ENCODE data around the gene TMTC4. TPM values are rescaled to one million over a fixed set of nuclear protein-coding genes. Genes with fewer than 3 reads are reported as not detected.

The TMTC4 gene
- total RNA-seq, 1 donor from 2014 or later = 59.4 TPM

DNA sequence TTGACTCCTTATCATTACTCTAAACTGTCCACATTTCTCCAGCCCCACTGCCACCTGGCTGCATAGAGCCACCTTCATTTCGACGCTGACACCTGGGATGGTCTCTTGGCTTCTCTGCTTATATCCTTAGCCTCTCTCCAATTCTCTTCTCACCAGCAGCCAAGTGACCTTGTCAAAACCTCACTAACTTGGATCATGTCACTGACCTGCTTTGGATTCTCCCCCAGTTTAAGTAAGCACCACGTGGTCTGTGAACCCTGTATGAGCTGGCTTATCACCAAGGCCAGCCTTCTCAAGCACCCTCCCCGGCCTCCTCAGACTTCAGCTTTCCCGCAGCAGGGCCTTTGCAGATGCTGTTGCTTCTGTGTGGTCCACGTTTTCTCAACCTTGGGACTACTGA is 73.7 kb downstream of the TMTC4 start:
- Histone ChIP-seq H3K4me2 (no peak overlapping the region), H3K27me3 (no peaks in the 10 kb centered on the region), H3K4me1 (no peaks in the 10 kb centered on the region), H3K9me3 (ENCODE audit: low read depth) (no peaks in the 10 kb centered on the region), H3K4me3 (no peak overlapping the region), H3K27ac (no peak overlapping the region), H3K79me2 (ENCODE audit: low read depth) (no peaks in the 10 kb centered on the region), H2AFZ (replicated peaks) (no peak overlapping the region), H4K20me1 (ENCODE audit: low read depth) (no peaks in the 10 kb centered on the region), H3K9ac (no peak overlapping the region), H3F3A (ENCODE audit: low read depth) (no peaks in the 10 kb centered on the region), H3K36me3 (no peaks in the 10 kb centered on the region)
- H3K27me3 Mint-ChIP-seq (ENCODE audit: insufficient read depth, low read depth) = peaks cover 5% of the 10 kb centered on the region
- H3K4me1 Mint-ChIP-seq = peaks cover 13% of the 10 kb centered on the region
- no peak for DNase-seq (ENCODE audit: low spot score)
- no peaks in the 10 kb centered on the region for H3K9me3 Mint-ChIP-seq
- peak overlapping the region; percentile 16 for H3K27ac Mint-ChIP-seq
- no peak overlapping the region for H3K4me3 Mint-ChIP-seq
- H3K36me3 Mint-ChIP-seq = peaks cover 18% of the 10 kb centered on the region
- no peak for TF ChIP-seq EZH2 (IDR thresholded peaks at IDR 0.05)
- TF ChIP-seq EZH2phosphoT487 (IDR thresholded peaks at IDR 0.05) = no peak
- TF ChIP-seq, protein P1, sequence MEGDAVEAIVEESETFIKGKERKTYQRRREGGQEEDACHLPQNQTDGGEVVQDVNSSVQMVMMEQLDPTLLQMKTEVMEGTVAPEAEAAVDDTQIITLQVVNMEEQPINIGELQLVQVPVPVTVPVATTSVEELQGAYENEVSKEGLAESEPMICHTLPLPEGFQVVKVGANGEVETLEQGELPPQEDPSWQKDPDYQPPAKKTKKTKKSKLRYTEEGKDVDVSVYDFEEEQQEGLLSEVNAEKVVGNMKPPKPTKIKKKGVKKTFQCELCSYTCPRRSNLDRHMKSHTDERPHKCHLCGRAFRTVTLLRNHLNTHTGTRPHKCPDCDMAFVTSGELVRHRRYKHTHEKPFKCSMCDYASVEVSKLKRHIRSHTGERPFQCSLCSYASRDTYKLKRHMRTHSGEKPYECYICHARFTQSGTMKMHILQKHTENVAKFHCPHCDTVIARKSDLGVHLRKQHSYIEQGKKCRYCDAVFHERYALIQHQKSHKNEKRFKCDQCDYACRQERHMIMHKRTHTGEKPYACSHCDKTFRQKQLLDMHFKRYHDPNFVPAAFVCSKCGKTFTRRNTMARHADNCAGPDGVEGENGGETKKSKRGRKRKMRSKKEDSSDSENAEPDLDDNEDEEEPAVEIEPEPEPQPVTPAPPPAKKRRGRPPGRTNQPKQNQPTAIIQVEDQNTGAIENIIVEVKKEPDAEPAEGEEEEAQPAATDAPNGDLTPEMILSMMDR (IDR thresholded peaks at IDR 0.05) = no peak

DNA sequence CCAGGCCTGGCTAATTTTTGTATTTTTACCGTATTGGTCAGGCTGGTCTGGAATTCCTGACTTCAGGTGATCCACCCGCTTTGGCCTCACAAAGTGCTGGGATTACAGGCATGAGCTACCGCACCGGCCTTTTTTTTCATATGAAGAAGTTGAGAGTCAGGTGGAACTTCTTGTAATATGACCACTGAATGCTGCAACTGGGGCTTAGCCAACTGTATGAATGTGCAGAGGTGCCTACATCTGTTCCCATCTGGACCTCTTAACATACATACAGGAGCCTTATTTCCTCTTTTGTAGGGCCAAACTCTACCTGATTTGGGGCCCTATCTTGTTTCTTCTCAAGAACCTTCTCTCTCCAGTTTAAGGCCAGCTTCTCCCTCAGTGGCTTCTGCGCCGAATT is 74.1 kb downstream of the TMTC4 start:
- no peaks in the 10 kb centered on the region for H3F3A ChIP-seq (ENCODE audit: low read depth)
- H3K9ac ChIP-seq = no peak overlapping the region
- Mint-ChIP-seq H3K4me3 (no peak overlapping the region), H3K9me3 (no peaks in the 10 kb centered on the region), H3K27ac (peak overlapping the region; percentile 16), H3K27me3 (ENCODE audit: insufficient read depth, low read depth) (peaks cover 5% of the 10 kb centered on the region), H3K4me1 (peaks cover 13% of the 10 kb centered on the region), H3K36me3 (peaks cover 16% of the 10 kb centered on the region)
- no peaks in the 10 kb centered on the region for H4K20me1 ChIP-seq (ENCODE audit: low read depth)
- no peak overlapping the region for H3K4me3 ChIP-seq
- H3K4me1 ChIP-seq = peaks cover under 1% of the 10 kb centered on the region
- no peaks in the 10 kb centered on the region for H3K27me3 ChIP-seq
- TF ChIP-seq, protein P1 (IDR thresholded peaks at IDR 0.05) = no peak
- no peak for TF ChIP-seq EZH2 (IDR thresholded peaks at IDR 0.05)
- DNase-seq (ENCODE audit: low spot score) = no peak
- no peak overlapping the region for H3K4me2 ChIP-seq
- no peaks in the 10 kb centered on the region for H3K36me3 ChIP-seq
- H3K9me3 ChIP-seq (ENCODE audit: low read depth) = no peaks in the 10 kb centered on the region
- no peak overlapping the region for H2AFZ ChIP-seq (replicated peaks)
- no peak overlapping the region for H3K27ac ChIP-seq
- H3K79me2 ChIP-seq (ENCODE audit: low read depth) = no peaks in the 10 kb centered on the region

- DNase-seq (ENCODE audit: low spot score) = no peak
- Histone ChIP-seq H3K9ac (no peak overlapping the region), H3K36me3 (no peaks in the 10 kb centered on the region), H3F3A (ENCODE audit: low read depth) (no peaks in the 10 kb centered on the region), H3K79me2 (ENCODE audit: low read depth) (no peaks in the 10 kb centered on the region), H3K4me2 (no peak overlapping the region), H3K4me1 (peaks cover 7% of the 10 kb centered on the region), H3K4me3 (no peak overlapping the region), H3K9me3 (ENCODE audit: low read depth) (no peaks in the 10 kb centered on the region), H4K20me1 (ENCODE audit: low read depth) (no peaks in the 10 kb centered on the region), H3K27me3 (no peaks in the 10 kb centered on the region), H3K27ac (no peak overlapping the region), H2AFZ (replicated peaks) (no peak overlapping the region)
- TF ChIP-seq, protein P1 (IDR thresholded peaks at IDR 0.05) = no peak
- TF ChIP-seq EZH2 (IDR thresholded peaks at IDR 0.05) (no peak), EZH2phosphoT487 (IDR thresholded peaks at IDR 0.05) (no peak)
- no peaks in the 10 kb centered on the region for H3K36me3 Mint-ChIP-seq
- peaks cover 9% of the 10 kb centered on the region for H3K27me3 Mint-ChIP-seq (ENCODE audit: insufficient read depth, low read depth)
- peaks cover 5% of the 10 kb centered on the region for H3K4me1 Mint-ChIP-seq
- H3K27ac Mint-ChIP-seq = no peak overlapping the region
- no peak overlapping the region for H3K4me3 Mint-ChIP-seq
- no peaks in the 10 kb centered on the region for H3K9me3 Mint-ChIP-seq
Observed at GRCh38 chr13:100597253-100597652, 77.3 kb downstream of the TMTC4 start.
